Inflammatory macrophage treated with lipopolysaccharide for 1 hour (primary cell): ENCODE measurements around the gene MEIS2.

Experiments used
- DNase-seq, 2 donors: peaks; one replicate each; pipeline ENCODE4 v3.0.0-alpha.2; 2020 to 2022

The MEIS2 gene

GRCh38 chr15:37072181-37072580 lies 28.2 kb downstream of the MEIS2 start:
- DNase-seq: no peak

DNA sequence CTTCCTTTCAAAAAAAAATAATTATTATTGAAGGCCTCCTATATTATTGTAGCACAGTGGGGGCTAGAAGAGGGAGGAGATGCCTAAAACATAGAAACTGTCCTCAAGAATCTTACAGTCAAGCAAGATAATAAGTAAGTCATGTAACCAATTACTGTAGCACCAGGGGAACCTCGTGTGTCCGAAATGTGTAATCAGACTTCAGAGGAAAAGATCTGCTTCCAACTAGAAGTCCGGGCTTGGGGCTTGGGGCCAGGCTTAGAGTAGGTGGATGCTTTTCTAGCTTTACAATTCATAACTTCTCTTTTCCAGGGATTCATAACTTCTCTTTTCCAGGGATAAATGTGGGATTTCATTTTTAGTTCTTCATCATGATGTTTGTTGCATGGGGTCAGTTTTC lies 29.2 kb downstream of the MEIS2 start:
- no peak for DNase-seq

GRCh38 chr15:37070686-37071085 lies 29.7 kb downstream of the MEIS2 start:
- no peak for DNase-seq

DNA sequence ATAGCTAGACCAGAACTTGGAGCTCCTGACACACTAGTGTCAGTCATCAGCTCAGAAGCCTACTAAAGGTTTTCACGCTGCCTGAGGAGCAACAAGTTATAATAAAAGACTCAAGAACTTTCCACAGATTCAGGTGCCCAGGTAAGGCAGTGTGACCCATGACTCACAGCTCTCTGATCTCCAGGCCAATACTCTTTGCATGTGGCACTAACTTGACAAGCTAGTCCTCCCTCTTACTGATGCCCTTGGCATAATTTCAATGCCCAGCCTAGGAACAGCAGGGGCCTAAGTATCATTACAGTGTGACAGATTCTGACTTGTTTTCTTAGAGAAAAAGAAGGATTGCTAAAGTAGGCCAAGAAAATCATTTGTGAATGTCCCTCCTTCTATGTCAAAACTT lies 38.4 kb downstream of the MEIS2 start:
- DNase-seq: no peak

DNA sequence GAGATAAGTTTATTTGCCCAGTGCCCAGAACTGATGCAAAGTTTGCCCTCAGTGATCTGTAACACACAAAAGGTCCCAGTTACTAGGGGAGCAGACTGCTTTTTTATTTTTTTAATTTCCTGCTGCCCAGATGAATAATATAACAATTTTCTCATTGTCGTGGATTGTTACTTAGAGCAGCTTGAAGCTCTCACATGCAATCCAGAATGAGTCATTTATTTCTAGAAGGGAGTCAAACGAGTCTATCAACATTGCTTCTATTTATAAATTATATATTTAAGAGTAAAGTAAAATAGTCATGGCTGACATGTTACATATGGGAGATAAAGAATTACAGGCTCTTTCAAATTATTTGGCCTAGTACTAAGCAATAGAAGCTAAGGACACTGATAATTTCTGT lies 41.3 kb downstream of the MEIS2 start:
- DNase-seq: no peak

DNA sequence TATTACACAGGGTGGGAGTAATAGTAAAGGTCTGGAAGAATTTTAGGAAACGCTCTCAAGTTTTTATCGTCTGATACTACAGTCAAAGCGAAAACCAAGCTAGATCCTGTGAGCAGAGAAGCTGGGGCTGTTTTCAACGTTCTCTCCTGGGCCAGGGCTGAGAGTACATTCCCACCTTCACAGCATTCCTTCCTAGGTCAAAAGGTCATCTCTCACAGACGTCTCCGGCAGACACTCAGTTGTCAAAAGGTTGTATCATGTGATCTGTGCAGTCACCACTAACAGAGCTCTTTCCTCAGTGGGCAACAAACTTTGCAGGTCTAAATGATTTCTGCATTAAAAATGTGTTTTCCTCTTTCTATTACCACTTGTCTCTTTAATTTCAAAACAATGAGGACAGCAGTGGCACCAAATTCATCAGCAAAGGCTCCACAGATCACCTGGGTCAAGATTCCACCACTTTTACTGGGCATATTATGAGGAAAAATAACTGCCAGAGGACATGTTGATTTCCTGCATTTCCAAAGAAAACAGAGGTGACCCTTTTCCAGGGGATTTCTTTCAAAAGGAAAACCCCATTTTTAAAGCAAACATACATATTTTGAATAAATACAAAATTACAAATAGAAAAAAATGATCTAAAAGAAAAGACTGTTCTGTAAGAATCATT lies 41.9 kb downstream of the MEIS2 start:
- no peak for DNase-seq

GRCh38 chr15:37057831-37058230 lies 42.5 kb downstream of the MEIS2 start:
- DNase-seq: no peak

DNA sequence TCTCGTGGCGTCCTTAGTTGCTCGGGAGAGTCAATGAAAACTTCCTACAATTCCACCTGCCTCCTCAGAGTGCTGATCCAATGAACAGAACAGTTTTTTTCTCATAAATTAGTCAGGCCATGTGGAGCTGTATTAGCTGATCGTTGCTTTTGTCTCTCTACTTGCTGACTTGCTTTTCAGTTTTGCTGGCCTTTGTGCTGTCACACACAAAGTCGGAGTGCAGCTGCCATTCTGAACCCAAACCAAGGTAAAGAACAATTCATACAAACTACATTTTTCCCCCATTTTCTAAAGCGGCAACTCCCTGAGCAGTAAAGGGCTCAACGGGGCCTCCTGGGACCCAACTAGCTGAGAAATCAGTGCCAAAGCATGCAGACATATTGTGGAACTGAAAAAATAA lies 43.1 kb downstream of the MEIS2 start:
- DNase-seq: no peak

- no peak for DNase-seq
Observed at GRCh38 chr15:37056177-37057121, 43.9 kb downstream of the MEIS2 start.

DNA sequence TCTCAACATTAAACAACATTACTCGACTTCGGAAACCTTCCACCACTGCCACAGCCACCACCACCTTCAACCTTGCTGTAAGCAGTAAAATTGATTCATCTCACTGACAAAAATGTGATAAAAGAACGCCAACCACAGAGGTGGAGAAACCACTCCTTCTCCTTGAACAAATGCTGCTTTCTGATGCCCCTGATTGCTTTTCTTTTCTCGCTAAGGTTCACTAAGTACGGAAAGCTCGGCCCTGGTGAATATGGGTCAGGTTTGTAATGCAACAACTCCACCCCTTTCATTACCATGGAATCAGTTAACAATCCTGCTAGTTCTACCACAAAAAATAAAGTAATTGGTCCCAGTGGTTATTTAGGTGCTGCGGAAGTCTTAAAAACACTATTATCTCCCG lies 44.9 kb downstream of the MEIS2 start:
- no peak for DNase-seq

GRCh38 chr15:37054336-37054735 lies 46.0 kb downstream of the MEIS2 start:
- no peak for DNase-seq

GRCh38 chr15:37053166-37053565 lies 47.2 kb downstream of the MEIS2 start:
- no peak for DNase-seq

DNA sequence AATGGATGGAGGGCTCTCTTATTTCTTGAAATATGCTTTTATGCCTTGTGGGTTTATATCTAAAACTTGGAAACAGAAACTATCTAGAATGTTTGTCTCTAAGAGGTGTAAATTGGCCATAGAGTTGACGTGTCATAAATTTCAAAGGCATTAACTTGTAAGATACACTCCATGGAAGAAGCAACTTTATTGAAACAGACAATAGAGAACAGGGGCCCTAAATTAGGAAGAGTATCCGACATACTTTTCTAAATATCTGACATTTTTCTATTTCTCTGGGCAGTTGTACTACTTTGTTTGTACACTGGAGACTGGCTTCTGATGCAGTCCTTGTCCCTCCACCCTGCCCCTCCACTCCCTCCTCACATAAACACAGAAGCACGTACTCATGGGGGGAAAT lies 50.0 kb downstream of the MEIS2 start:
- no peak for DNase-seq

GRCh38 chr15:37046876-37047614 lies 53.3 kb downstream of the MEIS2 start:
- DNase-seq: no peak

GRCh38 chr15:37045859-37046740 lies 54.2 kb downstream of the MEIS2 start:
- no peak for DNase-seq

DNA sequence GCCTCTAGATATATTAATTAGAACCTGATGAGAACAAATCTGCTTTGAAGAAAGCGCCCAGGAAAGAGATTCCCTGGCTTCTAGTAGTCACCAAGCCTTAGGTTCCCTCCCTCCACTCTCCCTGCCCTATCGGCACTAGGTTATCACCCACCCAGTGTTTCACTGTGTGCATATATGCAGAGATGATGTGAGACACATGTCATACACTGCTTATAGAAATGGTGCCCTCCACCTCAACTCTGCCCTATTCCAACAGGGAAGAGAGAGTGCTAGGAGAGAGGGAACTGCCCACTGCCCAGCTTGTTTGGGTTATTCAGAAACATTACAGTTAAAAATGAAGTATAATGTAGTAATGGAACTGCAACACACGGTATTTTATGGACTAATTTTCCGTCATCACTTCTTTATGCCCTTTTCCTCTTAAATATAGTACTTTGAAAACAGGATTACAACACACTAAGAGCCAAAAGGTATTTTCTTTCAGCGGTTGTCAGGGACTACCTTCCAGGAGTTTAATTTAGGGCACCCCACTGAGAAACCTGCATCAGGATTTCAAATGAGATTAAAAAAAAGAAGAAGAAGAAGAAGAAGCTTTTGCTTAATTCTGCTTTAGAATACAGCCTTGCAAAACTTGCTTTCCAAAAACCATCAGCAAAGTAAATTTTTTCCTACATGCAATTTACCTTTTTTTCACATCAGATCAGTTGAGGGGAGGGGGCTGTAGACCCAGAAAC lies 55.3 kb downstream of the MEIS2 start:
- no peak for DNase-seq

GRCh38 chr15:37041836-37042235 lies 58.5 kb downstream of the MEIS2 start:
- DNase-seq: no peak

GRCh38 chr15:37041042-37041441 lies 59.3 kb downstream of the MEIS2 start:
- no peak for DNase-seq

DNA sequence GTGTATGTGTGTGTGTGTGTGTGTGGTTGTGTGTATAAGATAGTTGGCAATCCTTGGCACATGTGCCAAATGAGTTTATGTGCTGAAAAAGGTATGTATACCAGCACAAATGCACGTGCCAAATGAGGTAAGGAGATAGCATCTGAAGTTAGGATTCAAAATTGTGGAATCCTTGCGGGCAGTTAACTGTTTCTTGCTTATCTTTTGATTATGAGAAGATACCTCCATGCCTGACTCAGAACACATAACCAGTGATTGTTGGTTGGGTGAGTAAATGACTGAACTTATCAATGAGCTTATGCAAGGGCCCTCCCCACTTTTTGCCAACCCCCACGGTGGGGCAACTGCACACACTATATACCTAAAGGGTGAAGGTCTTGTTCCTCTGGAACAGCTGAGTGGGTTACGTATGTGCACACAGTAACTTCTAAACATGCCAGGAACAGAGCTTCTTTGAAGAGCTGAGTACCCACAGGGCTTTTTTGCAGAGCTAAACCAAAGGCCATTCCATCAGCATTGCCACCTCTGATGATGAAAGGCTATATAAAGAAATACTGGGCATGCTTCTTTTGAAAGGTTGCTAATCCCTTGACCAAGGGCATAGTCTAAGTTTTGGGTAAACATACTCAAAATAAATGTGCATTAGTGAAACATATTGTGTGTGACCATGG lies 60.1 kb downstream of the MEIS2 start:
- no peak for DNase-seq

DNA sequence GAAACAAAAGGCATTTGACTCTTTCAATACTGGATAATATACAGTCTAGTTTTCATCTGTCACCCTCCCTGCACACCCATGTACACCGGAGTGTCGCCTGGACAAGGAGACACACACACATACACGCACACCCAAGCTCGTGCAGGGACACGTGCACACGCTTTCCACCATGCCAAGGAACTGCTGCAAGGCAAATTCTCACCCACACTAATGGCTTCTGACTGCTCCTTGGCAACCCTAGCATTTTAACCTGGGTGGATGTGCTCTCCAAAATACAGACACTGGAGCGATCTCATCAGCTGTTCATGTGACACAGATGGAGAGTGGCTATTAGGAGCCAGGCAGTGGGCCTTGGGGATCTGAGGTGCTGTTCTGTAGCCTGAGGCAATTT lies 61.6 kb downstream of the MEIS2 start:
- DNase-seq: no peak
